Progenitor cell of endocrine pancreas (in vitro differentiated cells): ENCODE measurements around the gene ACTL6A. TPM values are rescaled to one million over a fixed set of nuclear protein-coding genes. Genes with fewer than 3 reads are reported as not detected.

Experiments
- DNase-seq: peaks from one replicate; pipeline ENCODE4 v3.0.0; 2021; ENCODE audit warnings: low spot score; ENCODE audit not compliant: unreplicated experiment
- H3K27ac Mint-ChIP-seq: 2 replicates; pipeline ENCODE4 v1.8.0; 2021; ENCODE audit warnings: mild to moderate bottlenecking, moderate library complexity, mixed read lengths
- H3K27me3 Mint-ChIP-seq: 2 replicates; pipeline ENCODE4 v1.8.0; 2021; ENCODE audit warnings: mixed read lengths
- H3K36me3 Mint-ChIP-seq: 2 replicates; pipeline ENCODE4 v1.8.0; 2022; ENCODE audit warnings: mixed read lengths; ENCODE audit not compliant: insufficient read depth
- H3K4me1 Mint-ChIP-seq: 2 replicates; pipeline ENCODE4 v1.8.0; 2021; ENCODE audit warnings: low read depth, mixed read lengths
- H3K4me3 Mint-ChIP-seq: 2 replicates; pipeline ENCODE4 v1.8.0; 2021; ENCODE audit warnings: low read depth, mild to moderate bottlenecking, moderate library complexity, mixed read lengths
- H3K9me3 Mint-ChIP-seq: 2 replicates; pipeline ENCODE4 v1.8.0; 2021; ENCODE audit warnings: low read depth, mixed read lengths
- total RNA-seq: library from RNA; stranded (reverse); gene quantifications from 2 replicates; pipeline ENCODE4 v1.2.1, GENCODE V29; 2021
- TF ChIP-seq, protein P1 (sequence below): fragments of 200-600 bp; sonication (generic); IDR thresholded peaks from one replicate; pipeline ENCODE4 v1.5.0; 2021; ENCODE audit warnings: antibody characterized with exemption, mild to moderate bottlenecking; ENCODE audit not compliant: unreplicated experiment

ACTL6A gene
- total RNA-seq, 1 donor from 2014 or later: 75.6 TPM

DNA sequence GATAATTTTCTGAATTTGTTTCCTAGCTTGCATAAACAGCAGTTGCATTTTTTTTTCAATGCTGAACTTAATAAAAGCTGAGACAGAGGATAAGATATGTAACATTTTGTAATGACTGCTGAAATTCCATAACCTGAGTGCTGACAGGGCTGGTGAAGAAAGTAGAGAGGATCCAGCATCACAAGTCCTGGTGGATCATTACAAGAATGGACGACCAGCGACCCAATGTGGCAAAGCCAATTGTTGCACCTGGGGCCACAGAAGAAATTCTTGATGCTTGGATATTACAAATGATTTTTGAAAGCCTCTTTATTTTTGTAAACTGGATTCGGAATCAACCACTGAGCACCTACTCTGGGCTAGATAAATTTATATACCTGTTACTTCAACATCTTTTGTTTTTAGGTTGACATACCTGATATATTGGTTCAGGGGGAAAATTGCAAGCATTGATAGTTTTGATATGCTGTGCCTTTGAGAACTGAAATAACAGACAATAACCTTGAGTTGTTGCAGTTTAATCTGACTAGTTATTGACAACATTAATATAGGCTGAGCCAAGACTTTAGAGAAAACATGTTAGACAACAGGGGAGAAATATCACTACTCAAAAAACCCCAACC, 3.9 kb upstream of the ACTL6A start:
- no peak overlapping the region for H3K27ac Mint-ChIP-seq

DNA sequence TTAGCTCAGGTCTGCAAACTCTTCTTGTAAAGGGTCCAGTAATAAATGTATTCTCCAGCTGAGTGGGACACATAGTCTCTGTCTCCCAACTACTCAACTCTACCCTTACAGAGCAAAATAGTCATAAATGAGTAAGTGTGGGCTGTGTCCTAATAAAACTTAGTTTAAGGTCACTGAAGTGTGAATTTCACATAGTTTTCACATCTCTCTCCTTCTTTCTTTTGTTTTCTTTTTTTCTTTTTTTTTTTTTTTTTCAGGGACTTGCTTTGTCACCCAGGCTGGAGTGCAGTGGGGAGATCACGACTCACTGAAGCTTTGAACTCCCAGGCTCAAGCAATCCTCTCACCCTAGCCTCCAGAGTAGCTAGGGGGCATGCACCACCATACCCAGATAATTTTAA, 1.9 kb upstream of the ACTL6A start:
- Mint-ChIP-seq H3K27me3 (no peaks in the 10 kb centered on the region), H3K4me1 (peaks cover 14% of the 10 kb centered on the region), H3K27ac (no peak overlapping the region), H3K4me3 (no peak overlapping the region), H3K9me3 (no peaks in the 10 kb centered on the region), H3K36me3 (no peaks in the 10 kb centered on the region)
- TF ChIP-seq, protein P1, sequence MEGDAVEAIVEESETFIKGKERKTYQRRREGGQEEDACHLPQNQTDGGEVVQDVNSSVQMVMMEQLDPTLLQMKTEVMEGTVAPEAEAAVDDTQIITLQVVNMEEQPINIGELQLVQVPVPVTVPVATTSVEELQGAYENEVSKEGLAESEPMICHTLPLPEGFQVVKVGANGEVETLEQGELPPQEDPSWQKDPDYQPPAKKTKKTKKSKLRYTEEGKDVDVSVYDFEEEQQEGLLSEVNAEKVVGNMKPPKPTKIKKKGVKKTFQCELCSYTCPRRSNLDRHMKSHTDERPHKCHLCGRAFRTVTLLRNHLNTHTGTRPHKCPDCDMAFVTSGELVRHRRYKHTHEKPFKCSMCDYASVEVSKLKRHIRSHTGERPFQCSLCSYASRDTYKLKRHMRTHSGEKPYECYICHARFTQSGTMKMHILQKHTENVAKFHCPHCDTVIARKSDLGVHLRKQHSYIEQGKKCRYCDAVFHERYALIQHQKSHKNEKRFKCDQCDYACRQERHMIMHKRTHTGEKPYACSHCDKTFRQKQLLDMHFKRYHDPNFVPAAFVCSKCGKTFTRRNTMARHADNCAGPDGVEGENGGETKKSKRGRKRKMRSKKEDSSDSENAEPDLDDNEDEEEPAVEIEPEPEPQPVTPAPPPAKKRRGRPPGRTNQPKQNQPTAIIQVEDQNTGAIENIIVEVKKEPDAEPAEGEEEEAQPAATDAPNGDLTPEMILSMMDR: no peak
- DNase-seq: no peak

More for the DNA sequence above, 3.9 kb upstream of the ACTL6A start:
- no peaks in the 10 kb centered on the region for H3K27me3 Mint-ChIP-seq
- no peaks in the 10 kb centered on the region for H3K36me3 Mint-ChIP-seq
- DNase-seq: peak; percentile 34
- peaks cover 11% of the 10 kb centered on the region for H3K4me1 Mint-ChIP-seq
- H3K4me3 Mint-ChIP-seq: no peak overlapping the region
- H3K9me3 Mint-ChIP-seq: no peaks in the 10 kb centered on the region
- TF ChIP-seq, protein P1: peak; percentile 77

GRCh38 chr3:179563271-179563783, 601 bp downstream of the ACTL6A start:
- peaks cover 15% of the 10 kb centered on the region for H3K4me1 Mint-ChIP-seq
- H3K4me3 Mint-ChIP-seq: peak overlapping the region; percentile 99
- H3K27me3 Mint-ChIP-seq: no peaks in the 10 kb centered on the region
- H3K9me3 Mint-ChIP-seq: no peaks in the 10 kb centered on the region
- H3K27ac Mint-ChIP-seq: peak overlapping the region; percentile 93
- H3K36me3 Mint-ChIP-seq: no peaks in the 10 kb centered on the region
- peak; percentile 69 for DNase-seq
- TF ChIP-seq, protein P1: peak; percentile 59

GRCh38 chr3:179565496-179565895, 2.8 kb downstream of the ACTL6A start:
- H3K4me1 Mint-ChIP-seq: peaks cover 16% of the 10 kb centered on the region
- H3K9me3 Mint-ChIP-seq: no peaks in the 10 kb centered on the region
- no peaks in the 10 kb centered on the region for H3K27me3 Mint-ChIP-seq
- no peak overlapping the region for H3K4me3 Mint-ChIP-seq
- H3K27ac Mint-ChIP-seq: no peak overlapping the region
- no peak for DNase-seq
- TF ChIP-seq, protein P1: no peak
- no peaks in the 10 kb centered on the region for H3K36me3 Mint-ChIP-seq

DNA sequence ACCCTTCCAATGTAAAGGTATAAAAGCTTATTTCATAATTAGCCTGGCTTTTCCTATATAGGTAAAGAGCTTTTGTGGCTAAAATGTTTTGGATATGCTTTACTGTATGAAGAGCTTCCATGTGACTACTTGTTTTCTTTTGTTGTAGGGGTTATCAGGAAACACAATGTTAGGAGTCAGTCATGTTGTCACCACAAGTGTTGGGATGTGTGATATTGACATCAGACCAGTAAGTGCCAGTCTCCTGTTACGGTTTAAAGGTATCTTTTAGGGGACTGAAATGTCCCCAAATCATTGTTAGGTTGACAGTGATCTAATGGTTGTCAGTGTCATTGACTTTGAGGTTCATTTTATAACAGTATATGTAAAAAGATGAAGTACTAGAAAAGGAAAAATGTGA, 18.3 kb downstream of the ACTL6A start:
- Mint-ChIP-seq H3K27ac (no peak overlapping the region), H3K4me1 (no peaks in the 10 kb centered on the region), H3K9me3 (no peaks in the 10 kb centered on the region), H3K4me3 (no peak overlapping the region), H3K27me3 (no peaks in the 10 kb centered on the region), H3K36me3 (peaks cover 20% of the 10 kb centered on the region)
- TF ChIP-seq, protein P1: no peak
- no peak for DNase-seq
